Stimulated activated CD8-positive, alpha-beta memory T cell treated with anti-CD3 and anti-CD28 coated beads, Interleukin-2, amount 100 ng/mL, for 48 hours (primary cell): Measurements from ENCODE around the gene CHRNA7.
"Not testable (repeated sequence)": the region's sequence is repeated elsewhere in the genome, so short reads cannot be mapped to it uniquely, and the experiment has no call there.

ENCODE experiments used
- DNase-seq, 2 donors: peaks; one replicate each; pipeline ENCODE4 v3.0.0-alpha.2; 2020; ENCODE audit warnings: low read depth in 2 of 2

Gene CHRNA7

DNA sequence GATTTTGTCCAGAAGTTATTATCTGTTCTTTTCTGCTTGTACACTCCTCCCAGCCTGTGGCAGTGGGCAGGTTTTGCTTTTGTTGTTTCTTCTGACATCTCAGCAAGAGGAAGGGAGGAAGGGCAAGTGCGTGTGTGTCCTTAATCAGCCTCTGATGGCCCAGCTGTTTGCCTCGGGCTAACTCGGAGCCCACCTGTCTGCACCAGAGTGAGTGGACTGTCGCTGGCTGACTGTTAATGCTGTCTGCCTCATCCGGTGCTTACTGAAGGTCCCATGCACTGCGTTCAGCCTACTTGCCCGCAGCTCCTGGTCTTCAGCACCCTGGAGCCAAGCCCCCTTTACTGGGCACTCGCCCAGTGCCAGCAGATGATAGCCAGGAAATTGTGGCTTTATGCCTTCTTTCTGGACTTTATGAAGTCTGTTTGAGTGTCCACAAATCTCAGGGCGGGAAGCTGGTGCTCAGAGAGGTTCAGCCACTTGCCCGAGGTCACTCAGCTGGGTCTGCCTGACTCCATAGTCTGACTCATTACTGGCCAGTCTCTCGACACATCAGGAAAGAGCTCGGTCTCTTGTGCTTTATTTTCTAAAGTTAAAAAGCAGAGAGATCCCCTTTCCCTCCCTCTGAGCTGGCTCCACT is 89.5 kb downstream of the CHRNA7 start:
- DNase-seq: no peak

DNA sequence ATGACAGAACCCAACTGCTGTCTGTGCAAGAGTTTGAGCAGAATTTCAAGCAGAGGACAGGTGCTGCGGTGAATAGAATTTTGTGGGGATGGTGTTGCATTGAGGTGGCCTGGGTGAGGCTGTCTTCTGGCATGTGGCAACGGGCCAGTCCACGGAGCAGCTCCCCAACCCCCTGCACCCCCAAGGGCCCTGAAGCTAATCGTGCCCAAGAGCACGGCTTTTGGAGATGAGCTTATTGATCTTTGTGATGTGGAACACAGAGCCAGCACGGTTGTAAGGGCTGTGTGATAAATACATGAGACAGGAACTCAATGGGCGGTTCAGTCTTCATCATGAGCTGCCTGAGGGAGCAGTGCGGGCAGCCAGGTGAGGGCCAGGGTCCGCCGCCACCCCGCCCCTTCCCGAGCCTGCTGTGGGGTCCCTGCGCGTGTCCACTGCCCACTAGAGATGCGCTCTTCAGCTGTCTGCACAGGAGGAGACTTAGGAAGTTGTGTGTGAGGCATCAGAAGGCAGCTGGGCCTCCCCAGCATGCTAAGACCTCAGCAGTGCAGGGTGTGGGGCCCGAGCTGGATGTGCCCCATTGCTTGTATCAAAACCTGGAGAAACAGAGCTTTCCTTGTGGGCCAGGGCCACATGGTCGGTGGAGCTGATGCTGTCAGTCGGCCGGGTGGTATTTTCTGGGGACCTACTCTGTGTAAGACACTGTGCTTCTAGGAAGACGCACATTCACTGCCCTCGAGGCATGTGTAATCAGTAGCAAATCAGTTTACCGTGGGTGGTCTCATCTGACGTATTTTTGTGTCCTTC is 90.5 kb downstream of the CHRNA7 start:
- no peak for DNase-seq

DNA sequence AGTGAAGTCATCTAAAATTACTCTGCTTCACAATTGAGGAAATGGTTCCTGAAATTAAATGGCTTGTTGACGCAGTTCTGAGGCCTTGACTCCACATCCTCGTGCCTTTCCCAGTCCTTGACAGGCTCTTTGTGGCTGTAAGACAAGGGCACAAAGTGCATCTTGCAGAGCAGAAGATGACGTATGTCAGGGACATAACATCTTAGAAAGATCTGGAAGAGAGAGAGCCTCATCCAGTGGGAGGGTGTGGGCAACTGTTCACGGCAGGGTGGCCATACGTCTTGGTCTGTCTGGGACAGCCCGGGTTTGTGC is 91.0 kb downstream of the CHRNA7 start:
- DNase-seq: no peak

DNA sequence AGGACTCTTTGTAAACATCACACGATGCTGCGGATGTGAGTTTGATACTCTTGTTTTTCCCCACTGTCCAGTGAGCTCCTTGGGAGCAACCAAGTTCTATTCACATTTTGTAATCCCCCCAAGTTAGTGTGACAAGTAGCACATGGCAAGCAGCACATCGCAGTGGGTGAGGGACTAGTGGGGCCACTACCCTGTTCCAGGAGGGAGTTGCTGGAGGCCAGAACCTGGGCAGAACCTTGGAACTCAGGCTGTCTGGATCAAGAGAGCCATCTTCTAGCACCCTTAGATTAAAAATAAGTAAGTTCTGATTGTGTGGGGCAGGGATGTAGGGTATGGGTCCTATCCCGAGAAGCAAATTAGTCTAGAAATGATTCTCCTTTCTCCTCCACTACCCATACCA is 91.7 kb downstream of the CHRNA7 start:
- DNase-seq: no peak

- DNase-seq: no peak
These were observed 93.2 kb downstream of the CHRNA7 start for GRCh38 chr15:32123473-32123872.

- no peak for DNase-seq
These were observed 94.4 kb downstream of the CHRNA7 start for GRCh38 chr15:32124726-32125125.

- no peak for DNase-seq
These were observed 95.3 kb downstream of the CHRNA7 start for GRCh38 chr15:32125595-32125994.

GRCh38 chr15:32129815-32130214 is 99.5 kb downstream of the CHRNA7 start:
- DNase-seq: no peak

- no peak for DNase-seq
These were observed 100.5 kb downstream of the CHRNA7 start for GRCh38 chr15:32130823-32131222.

DNA sequence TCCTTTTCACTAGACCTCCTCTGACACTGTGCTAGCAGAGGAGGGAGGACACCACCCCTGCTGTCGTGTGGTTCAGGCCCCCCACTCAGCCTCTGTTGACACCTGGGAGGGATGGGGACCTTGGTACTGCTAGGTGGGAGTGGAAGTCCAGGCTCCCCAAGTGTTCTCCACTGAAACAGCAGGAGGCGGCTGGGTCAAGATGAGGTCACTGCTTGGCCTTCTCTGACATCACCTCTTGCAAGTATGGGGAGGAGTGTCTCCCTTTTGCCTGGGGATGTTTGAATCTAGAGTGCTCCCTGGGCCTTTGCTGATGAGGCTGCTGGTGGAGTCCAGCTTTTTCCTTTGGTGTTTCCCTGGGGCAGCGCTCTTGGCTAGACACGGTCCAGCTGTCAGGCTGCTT is 101.5 kb downstream of the CHRNA7 start:
- DNase-seq: no peak

- DNase-seq: no peak
These were observed 102.5 kb downstream of the CHRNA7 start for GRCh38 chr15:32132859-32133258.

DNA sequence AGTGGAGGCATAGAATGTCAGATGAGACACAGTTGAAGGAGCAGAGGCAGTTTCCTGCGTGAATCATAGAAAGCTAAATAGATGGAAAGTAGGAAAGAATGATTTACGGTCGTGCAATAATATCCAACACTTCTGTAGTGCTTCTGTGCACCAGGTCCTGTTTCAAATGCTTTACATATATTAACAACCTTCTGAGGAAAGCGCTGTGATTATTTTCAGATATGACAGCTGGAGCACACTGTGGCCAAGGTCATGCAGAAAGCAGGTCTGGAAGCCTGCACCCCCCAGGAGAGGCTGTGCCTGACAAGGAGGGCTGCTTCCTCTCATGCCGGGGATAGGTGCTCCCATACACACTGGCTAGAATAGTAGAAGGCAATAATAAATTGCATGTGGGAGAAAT is 104.5 kb downstream of the CHRNA7 start:
- DNase-seq: no peak

GRCh38 chr15:32135335-32135734 is 105.0 kb downstream of the CHRNA7 start:
- no peak for DNase-seq

GRCh38 chr15:32145512-32145911 is 115.2 kb downstream of the CHRNA7 start:
- DNase-seq: not testable (repeated sequence)

DNA sequence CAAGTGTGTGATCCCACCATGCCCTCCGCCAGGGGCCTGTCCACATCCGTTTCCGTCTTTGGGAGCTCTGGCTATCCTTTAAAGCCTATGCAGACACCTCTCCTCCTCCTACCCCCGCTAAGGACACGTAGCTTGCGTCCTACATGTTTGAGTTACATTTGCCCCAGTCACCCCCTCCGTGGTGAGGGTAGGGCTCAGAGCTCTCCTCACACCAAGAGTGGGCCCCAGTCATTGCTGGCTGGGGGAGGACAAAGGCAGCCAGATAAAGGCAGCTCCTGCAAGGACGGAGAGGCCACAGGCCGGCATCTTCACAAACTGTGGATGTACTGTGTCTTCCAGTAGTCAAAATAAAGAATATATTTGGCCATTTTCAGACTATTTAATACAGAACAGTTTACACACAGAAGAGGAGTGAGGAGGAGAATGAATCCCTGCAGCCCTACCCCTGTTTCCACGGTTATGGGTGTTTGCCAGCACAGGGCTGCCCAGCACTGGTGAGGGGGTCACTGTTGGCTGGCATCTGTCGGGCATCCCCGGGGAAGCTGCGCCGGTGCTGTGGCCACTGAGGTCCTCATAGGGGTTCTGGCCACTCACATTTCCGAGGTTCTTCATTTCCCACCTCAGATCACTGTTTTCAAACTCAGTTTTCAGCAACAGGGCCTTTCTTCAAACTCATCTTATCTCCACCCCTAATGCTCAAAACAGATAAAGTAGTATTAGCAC is 118.7 kb downstream of the CHRNA7 start:
- no peak for DNase-seq

DNA sequence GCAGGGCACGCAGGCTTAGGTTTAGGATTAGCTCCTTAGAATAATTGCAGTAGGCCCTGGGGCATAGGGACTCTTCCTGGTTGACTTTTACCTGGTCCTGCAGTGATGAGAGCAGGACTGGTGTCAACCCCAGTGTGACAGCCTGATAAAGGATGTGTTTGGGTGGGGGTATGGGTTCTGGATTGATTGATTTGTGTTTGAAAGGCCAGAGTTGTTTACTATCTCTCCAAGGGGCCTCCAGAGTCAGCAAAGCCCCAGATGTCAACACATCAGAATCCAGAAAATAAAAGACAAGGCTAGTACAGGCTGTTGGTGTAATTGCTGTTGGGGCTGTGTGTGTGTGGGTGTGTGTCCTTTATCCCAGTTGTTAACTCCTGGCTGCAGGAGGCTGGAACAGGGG is 122.3 kb downstream of the CHRNA7 start:
- DNase-seq: no peak

GRCh38 chr15:32153868-32154623 is 123.7 kb downstream of the CHRNA7 start:
- DNase-seq: not testable (repeated sequence)

DNA sequence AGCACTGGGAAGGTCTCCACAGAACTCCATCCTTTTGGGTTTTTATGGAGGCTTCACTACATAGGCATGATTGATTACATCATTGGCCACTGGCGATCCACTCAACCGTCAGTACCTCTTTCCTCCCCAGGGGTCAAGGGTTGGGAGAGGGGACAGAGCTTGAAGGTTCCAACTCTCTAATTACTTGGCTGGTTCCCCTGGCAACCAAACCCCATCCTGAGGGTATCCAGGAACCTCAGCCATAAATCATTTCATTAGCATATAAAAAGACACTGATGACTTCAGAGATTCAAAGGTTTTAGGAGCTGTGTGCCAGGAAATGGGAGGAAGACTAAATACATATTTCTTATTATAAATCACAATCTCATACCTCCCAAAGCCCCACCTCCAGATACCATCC is 131.8 kb downstream of the CHRNA7 start:
- not testable (repeated sequence) for DNase-seq

GRCh38 chr15:32164065-32164464 is 133.8 kb downstream of the CHRNA7 start:
- DNase-seq: not testable (repeated sequence)

GRCh38 chr15:32164747-32165146 is 134.4 kb downstream of the CHRNA7 start:
- DNase-seq: not testable (repeated sequence)

GRCh38 chr15:32165775-32166174 is 135.5 kb downstream of the CHRNA7 start:
- DNase-seq: not testable (repeated sequence)

DNA sequence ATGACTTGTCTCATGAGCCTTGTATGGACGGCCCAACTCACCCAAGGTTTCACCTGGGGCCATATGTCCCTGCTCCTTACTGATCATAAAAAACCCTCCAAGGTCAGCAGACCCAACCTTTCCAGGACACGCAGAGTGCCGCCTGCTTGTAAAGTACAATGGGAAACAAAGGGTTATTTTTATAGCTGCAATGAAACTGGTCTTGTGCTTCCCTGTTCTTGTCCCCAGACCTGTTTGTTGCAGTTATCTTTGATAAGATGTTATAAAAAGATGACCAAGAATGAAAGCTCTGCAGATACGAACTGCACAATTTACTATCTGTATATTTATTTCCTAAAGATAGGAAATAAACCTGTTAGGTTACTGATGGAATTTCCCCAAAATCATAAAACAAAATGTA is 136.0 kb downstream of the CHRNA7 start:
- DNase-seq: not testable (repeated sequence)
